HG02973 (cell line): ENCODE measurements around the gene MLST8.
A peak's percentile ranks its signal among the peaks of the same experiment; 100 is the strongest.

Source experiments
- ATAC-seq: cut with Tn5 transposase; IDR thresholded peaks from one replicate; pipeline ENCODE4 v1.9.1; 2021; ENCODE audit warnings: moderate library complexity; ENCODE audit not compliant: unreplicated experiment

Gene MLST8

GRCh38 chr16:2207872-2208271, 2.6 kb downstream of the MLST8 start:
- ATAC-seq: no peak

- ATAC-seq: no peak
These were observed 3.1 kb downstream of the MLST8 start for GRCh38 chr16:2208308-2208707.

GRCh38 chr16:2208772-2209171, 3.5 kb downstream of the MLST8 start:
- ATAC-seq: no peak

- no peak for ATAC-seq
These were observed 4.2 kb downstream of the MLST8 start for GRCh38 chr16:2209258-2210008.

GRCh38 chr16:2210009-2210332, 4.7 kb downstream of the MLST8 start:
- ATAC-seq: no peak

GRCh38 chr16:2210386-2211365, 5.4 kb downstream of the MLST8 start, which contains the start of gene BRICD5:
BRICD5 (minus strand) TSS chr16:2210863; CDS start chr16:2210833, 30 bp downstream.
- no peak for ATAC-seq

GRCh38 chr16:2211923-2212347, 6.7 kb downstream of the MLST8 start:
- ATAC-seq: no peak

GRCh38 chr16:2212362-2213324, 7.4 kb downstream of the MLST8 start:
- ATAC-seq: no peak

GRCh38 chr16:2213817-2214718, 8.8 kb downstream of the MLST8 start:
- peak; percentile 1 for ATAC-seq

GRCh38 chr16:2214719-2214968, 9.4 kb downstream of the MLST8 start, which contains the start of gene PGP:
PGP (minus strand) TSS chr16:2214840; CDS start chr16:2214777, 63 bp downstream.
- peak; percentile 73 for ATAC-seq

- ATAC-seq: no peak
These were observed 11.1 kb downstream of the MLST8 start for GRCh38 chr16:2216330-2216729.

- ATAC-seq: peak; percentile 92
These were observed 18.1 kb downstream of the MLST8 start, which contains the start of gene E4F1 for GRCh38 chr16:2223221-2223941. E4F1 (plus strand) TSS chr16:2223591; CDS start chr16:2223614, 23 bp downstream.

- ATAC-seq: no peak
These were observed 18.8 kb downstream of the MLST8 start for GRCh38 chr16:2223942-2224486.

GRCh38 chr16:2226245-2226793, 21.1 kb downstream of the MLST8 start:
- no peak for ATAC-seq

GRCh38 chr16:2226918-2227317, 21.7 kb downstream of the MLST8 start:
- no peak for ATAC-seq

GRCh38 chr16:2228161-2228824, 23.0 kb downstream of the MLST8 start:
- no peak for ATAC-seq

- no peak for ATAC-seq
These were observed 23.8 kb downstream of the MLST8 start for GRCh38 chr16:2229091-2229490.
